NCI-H1930 (cell line): ENCODE data around the gene CAMKK1.

ENCODE experiments used
- DNase-seq, 2 experiments: peaks; one replicate each; lab custom pipeline; 2025; lab: John Stamatoyannopoulos, UW

The CAMKK1 gene

DNA sequence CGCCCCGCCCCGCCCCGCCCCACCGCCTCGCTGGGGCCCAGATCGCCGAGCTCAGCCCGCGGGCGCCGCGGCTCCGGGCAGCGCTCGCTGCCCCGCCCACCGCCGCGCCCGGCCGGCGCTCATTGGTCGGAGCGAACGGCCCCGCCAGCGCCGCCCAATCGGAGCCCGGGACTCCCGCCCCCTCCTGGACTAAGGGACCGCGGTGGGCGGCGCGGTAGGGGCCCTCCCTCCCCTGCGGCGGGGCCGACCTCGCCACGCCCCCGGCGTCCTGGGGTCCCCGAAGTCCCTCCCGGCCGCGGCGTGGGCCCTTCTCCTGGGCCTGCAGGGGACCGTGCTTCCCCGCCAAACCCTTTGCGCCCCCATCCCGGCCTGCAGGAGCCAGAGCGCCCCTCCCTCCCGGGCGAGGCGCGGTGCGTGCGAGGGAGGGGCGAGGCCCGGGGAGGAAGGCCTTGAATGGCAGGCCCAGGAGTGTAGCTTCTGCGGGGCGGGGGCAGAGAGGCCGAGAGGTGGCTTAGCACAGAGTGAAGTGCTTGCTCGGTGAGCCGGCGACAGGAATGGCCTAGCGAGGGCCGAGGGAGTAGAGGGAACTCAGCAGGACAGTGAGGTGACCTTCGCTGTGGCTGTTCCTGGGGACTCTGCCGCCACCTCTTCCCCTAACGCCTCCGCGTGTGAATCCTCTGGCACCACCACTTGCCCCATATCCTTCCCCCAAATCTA is at the start of gene CAMKK1:
CAMKK1 (minus strand) TSS at position 51 of the 717 bp plus-strand sequence. CDS start 7,366 bp downstream, outside the sequence.
- DNase-seq: peak; percentile 73 to 89

- no peak for DNase-seq
Measured at GRCh38 chr17:3940965-3941698, 48.3 kb upstream of the CAMKK1 start.

DNA sequence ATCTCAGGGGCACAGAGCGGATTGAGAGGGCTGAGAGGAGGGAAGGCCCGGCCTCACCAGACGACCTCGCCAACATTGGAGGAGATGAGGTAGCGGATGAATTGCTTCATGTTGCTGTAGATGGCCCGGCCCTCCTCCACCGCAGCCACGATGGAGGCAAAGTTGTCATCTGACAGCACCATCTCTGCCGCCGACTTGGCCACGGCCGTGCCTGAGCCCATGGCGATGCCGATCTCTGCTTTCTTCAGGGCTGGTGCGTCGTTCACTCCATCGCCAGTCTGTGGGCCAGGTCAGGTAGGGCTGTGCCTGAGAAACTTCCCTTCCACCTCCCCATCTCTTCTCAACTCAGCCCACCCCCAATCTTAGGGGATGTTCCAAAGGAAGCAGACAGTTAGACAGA is 44.5 kb upstream of the CAMKK1 start:
- no peak for DNase-seq

GRCh38 chr17:3935825-3936355 is 43.0 kb upstream of the CAMKK1 start:
- DNase-seq: no peak

DNA sequence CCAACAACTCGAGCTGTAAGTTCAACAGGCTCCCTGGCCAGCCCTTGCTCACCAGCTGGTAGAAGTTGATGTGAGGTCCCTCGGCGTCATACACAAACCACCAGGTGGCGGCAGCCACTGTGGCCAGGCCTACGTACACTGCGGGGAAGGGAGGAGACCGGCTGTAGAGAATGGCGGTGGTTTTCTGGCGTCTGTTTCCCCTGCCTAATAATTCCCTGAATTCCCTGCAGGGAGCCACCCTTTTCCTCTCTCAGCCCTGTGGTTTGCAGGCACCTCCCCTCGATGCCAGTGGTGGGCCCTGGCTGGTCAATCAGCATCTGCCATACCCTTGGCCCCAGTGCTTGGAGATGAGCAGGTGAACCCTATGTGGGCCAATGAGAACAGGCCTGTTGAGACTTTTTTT is 42.3 kb upstream of the CAMKK1 start:
- peak; percentile 54 to 63 for DNase-seq

DNA sequence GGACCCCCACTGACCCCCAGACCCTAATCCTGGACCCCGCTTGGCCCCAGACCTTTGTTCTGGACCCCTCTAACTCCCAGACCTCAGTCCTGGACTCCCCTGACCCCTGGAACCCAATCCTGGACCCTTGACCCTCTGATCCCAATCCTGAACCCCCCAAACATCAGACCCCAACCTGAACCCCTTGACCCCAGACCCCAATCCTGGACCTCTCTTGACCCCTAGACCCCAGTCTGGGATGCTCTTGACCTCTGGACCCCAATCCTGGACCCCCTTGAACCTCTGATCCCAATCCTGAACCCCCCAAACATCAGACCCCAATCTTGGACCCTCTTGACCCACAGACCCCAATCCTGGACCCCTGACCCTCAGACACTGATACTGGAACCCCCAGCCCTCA is 36.9 kb upstream of the CAMKK1 start:
- no peak for DNase-seq

DNA sequence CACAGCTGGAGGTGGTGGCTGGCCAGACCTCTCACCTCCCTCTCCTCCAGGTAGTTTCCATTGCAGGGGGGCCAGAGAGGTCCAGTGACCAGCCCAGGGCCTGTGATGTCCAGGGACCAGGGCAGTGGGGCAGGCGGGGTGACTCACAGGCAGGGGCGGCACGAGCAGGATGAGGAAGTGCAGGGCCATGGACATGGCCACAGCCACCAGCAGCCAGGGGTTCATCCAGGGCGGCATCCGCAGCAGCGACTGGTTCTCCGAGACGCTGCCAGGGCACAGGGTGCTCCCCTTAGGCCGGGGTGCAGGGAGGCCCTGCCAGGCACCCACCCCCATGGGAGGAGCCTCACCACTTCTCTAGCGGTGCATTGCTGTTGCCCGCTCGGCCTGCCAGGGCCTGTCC is 36.3 kb upstream of the CAMKK1 start:
- DNase-seq: no peak

- no peak for DNase-seq
Measured at GRCh38 chr17:3928406-3928805, 35.6 kb upstream of the CAMKK1 start.

GRCh38 chr17:3927628-3928340 is 34.9 kb upstream of the CAMKK1 start:
- no peak for DNase-seq

DNA sequence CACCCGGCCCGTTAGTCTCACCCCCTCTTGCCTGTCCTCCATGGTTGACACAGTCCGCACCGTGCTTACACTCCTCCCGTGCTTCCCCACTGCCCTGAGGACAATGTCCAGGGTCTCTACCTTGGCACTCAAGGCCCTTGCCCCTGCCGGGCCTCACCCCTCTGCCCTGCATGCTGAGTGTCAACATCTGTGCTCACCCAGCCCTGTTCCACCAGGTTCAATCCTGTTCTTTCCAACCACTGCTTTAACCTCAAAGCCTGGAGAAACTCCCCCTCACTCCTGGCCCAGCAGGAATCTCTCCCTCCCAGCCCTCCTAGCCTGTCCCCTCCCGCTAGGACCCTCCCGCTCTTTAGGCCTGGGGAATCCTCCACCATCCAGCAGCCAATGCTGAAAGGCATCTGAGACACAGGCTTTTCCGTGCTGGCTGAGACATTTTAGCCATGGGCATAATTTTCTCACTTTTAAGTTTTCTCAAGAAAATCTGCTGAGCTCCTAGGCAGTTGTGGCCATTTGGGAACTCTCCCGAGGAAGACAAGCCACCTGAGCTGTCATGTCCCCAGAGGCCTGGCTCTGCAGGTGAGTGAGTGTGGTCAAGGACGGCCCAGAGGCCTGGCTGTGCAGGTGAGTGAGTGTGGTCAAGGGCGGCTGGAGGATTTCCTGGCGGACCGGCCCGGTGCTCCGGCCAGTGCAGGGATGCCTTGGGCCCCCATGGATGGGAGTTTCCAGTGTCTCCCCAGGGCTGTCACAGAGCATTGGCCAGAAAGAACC is 34.2 kb upstream of the CAMKK1 start:
- no peak for DNase-seq

- no peak for DNase-seq
Measured at GRCh38 chr17:3925684-3926485, 33.0 kb upstream of the CAMKK1 start.

GRCh38 chr17:3924512-3925350 is 31.9 kb upstream of the CAMKK1 start:
- no peak for DNase-seq

DNA sequence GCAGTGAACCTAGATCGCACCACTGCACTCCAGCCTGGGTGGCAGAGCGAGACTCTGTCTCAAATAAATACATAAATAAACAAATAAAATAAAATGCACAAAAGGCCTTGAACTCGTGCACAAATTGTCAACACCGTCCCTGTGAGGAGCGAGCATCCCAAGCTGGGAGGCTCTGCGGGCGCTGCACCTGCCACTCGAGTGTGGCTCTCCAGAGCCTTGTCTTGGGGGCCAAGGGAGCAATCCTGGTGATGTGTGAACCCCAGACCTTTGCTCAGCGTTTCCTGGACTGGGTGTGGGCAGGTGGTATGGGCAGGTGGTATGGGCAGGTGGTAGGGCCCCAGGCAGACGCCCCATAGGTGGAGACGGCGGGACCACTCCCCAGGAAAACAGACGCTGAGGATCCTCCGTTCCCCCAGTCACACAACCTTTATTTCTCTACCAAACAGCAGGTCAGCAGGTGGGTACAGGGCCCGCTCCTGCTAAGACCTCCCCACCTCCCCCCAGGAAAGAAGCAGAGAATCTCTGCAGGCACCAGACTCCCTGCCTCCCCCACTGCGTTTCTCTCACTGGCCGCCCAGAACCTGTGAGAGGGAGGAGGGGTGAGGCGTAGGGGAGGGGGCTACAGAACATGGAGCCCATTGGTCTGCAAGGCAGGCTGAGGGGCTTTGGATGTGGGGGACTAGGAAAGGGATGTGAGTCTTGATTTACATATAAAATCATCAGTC is 30.8 kb upstream of the CAMKK1 start:
- no peak for DNase-seq

DNA sequence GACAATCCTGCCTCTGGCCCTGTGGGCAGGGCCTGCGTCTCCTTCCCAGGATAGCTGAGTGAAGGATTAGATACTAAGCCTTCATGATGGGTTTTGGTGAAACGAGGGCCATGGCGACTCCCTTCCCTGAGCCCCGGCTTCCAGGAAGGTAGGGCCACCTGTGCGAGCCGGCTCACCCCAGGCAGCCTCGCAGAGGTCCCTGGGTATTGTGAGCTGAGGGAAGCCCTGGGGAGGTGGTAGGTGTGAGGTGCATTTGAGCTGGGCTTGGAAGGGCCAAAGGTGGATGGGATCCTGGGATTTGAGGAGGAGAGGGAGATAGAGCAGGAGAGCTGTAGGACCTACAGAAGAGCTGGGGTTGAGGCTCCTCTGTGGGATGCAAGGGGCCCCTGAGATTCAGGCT is 29.9 kb upstream of the CAMKK1 start:
- DNase-seq: no peak

- no peak for DNase-seq
Measured at GRCh38 chr17:3921502-3922319, 28.9 kb upstream of the CAMKK1 start.

DNA sequence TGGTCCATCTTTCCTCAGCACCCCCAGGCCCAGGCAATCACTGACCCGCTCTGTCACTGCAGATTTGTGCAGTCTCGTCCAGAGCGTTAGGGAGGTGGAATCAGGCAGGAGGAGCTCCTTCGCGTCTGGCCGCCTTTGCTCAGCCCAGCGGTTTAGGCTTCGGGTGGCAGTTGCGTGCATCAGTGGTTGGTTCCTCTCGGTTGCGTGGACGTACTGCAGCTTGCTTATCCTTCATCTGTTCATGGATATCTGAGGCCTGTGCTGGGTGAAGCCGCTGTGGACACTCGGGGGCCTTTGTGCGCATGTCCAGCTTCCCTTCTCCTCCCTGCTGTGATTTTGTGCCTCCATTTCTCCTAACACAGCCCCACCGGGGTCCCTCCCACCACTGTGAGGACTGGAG is 28.2 kb upstream of the CAMKK1 start:
- DNase-seq: no peak

DNA sequence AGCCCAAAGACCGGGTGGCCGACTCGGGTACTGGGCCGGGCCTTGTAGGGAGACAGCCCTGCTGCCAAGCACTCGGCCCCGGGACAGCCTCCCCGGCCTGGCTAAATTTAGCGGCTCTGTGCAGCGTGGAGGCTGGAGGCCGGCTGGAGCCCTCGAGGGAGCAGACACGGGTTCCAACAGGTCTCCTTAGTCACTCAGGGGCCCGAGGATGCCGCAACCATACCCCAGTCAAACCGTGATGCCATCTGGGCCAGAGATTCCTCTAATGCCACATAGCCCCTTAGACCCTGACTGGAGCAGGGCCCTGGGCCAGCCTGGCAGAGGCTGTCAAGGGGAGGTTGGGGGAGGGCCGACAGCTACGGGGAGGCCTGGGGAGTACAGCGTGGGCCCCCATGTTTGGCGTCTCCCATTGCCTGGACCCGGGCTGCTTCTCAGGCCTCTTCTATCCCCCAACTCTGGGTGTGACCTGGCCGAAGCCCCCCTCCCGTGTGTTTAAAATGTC is 26.3 kb upstream of the CAMKK1 start:
- DNase-seq: no peak

GRCh38 chr17:3918372-3919122 is 25.7 kb upstream of the CAMKK1 start:
- DNase-seq: no peak
